Ascending aorta (tissue), 2 donors: ENCODE measurements around the gene MORC2. TPM values are rescaled to one million over a fixed set of nuclear protein-coding genes. Genes with fewer than 3 reads are reported as not detected.

Experiments
- DNase-seq, 2 donors: peaks; one replicate each; pipeline ENCODE4 v3.0.0-alpha.2; 2019; ENCODE audit warnings: low spot score in 2 of 2
- H3K27ac ChIP-seq, 2 donors: fragments of 200-600 bp; sonication (generic); one replicate each; pipeline ENCODE4 v1.5.1; 2016 to 2017; ENCODE audit warnings: mild to moderate bottlenecking in 1 of 2
- H3K27me3 ChIP-seq: fragments of 200-600 bp; sonication (generic); one replicate; pipeline ENCODE4 v1.5.1; 2017
- H3K36me3 ChIP-seq, 2 donors: fragments of 200-600 bp; sonication (generic); one replicate each; pipeline ENCODE4 v1.5.1; 2016
- H3K4me1 ChIP-seq, 2 donors: fragments of 200-600 bp; sonication (generic); one replicate each; pipeline ENCODE4 v1.5.1; 2016 to 2017; ENCODE audit warnings: mild to moderate bottlenecking in 1 of 2
- H3K4me3 ChIP-seq, 2 donors: fragments of 200-600 bp; sonication (generic); one replicate each; pipeline ENCODE4 v1.5.1; 2016 to 2017; ENCODE audit warnings: mild to moderate bottlenecking in 1 of 2
- H3K9me3 ChIP-seq, 2 donors: fragments of 200-600 bp; sonication (generic); one replicate each; pipeline ENCODE4 v1.5.1; 2016
- intact Hi-C: fragments of 100-400 bp; cut with DNase I; formaldehyde crosslinking; loops from one replicate; pipeline ENCODE4 v1.15.1; 2023
- total RNA-seq: library from RNA; depleted of rRNA; stranded (reverse); fragments of >200 nt; gene quantifications from one replicate; pipeline ENCODE4 v1.1.0, GENCODE V29; 2016
- TF ChIP-seq, protein P1 (sequence below), 3 experiments: fragments of 200-600 bp in 2 of 3; fragments of 450-650 bp in 1 of 3; sonication (generic) in 2 of 3; IDR thresholded peaks; one replicate each; pipeline ENCODE4 v1.5.1; 2016 to 2019; ENCODE audit warnings: antibody characterized with exemption in 3 of 3, mild to moderate bottlenecking in 1 of 3, moderate library complexity in 1 of 3

MORC2 gene
- total RNA-seq, 1 donor from 2014 or later: 38.6 TPM

DNA sequence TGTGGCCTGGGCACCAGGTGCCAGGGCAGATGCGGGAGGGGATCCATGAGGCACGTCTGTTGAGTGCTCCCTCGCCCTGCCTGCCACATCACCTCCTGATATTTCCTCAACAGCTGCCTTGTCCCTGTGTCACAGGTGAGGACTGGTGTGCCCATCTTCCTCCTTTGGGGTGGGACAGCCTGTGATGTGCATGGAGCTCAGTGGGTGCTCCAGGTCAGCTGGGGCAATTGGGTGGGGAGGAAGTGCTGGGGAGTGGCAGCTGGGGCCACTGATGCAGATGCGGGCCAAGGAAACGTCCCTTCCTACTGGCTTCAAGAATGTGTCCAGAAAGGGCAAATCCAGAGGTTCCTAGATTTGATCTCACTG lies 83.6 kb downstream of the MORC2 start:
- intact Hi-C loops: no loop called here
- Histone ChIP-seq H3K36me3 (peaks cover 4 to 5% of the 10 kb centered on the region in 2 donors), H3K4me3 (no peak overlapping the region), H3K9me3 (no peaks in the 10 kb centered on the region), H3K4me1 (no peaks in the 10 kb centered on the region), H3K27ac (no peak overlapping the region), H3K27me3 (no peaks in the 10 kb centered on the region)
- DNase-seq: no peak
- TF ChIP-seq, protein P1, sequence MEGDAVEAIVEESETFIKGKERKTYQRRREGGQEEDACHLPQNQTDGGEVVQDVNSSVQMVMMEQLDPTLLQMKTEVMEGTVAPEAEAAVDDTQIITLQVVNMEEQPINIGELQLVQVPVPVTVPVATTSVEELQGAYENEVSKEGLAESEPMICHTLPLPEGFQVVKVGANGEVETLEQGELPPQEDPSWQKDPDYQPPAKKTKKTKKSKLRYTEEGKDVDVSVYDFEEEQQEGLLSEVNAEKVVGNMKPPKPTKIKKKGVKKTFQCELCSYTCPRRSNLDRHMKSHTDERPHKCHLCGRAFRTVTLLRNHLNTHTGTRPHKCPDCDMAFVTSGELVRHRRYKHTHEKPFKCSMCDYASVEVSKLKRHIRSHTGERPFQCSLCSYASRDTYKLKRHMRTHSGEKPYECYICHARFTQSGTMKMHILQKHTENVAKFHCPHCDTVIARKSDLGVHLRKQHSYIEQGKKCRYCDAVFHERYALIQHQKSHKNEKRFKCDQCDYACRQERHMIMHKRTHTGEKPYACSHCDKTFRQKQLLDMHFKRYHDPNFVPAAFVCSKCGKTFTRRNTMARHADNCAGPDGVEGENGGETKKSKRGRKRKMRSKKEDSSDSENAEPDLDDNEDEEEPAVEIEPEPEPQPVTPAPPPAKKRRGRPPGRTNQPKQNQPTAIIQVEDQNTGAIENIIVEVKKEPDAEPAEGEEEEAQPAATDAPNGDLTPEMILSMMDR (IDR thresholded peaks at IDR 0.05): no peak

DNA sequence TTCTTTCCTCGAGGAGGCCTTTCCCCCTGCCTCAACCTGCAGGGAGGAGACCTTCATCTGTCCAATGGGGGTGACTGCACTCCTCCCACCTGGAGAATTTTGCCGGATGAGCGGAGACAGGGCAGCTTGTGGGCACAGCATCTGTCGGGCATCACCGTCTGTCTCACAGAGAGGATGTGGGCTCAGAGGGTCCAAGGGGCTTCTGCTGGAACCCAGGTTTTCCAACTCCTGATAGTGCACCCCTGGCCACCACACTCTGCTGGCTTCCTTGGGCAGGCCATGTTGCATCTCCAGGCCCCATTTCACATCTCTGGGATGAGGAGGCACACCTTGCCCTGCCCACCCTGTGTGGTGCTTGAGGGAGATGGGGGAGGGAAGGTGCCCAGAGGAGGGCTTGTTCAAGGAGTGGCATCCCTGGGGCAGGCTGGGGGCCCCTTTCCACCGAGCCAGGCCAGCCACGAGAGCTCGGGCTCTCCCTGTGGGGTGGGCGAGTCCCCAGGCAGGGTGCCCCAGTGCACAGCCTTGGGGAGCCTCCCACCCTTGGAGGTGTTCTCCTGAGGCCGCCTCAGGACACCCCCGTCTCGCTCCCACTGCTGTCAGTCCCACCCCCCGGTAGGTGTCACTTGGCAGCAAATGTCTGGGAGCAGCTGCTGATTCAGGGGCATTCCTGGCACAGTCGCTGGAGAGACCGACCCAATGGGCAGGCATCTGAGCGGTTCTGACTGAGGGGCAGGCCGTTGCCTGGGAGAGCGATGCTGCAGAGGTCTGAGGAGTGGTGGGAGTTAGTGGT lies 84.2 kb downstream of the MORC2 start:
- Histone ChIP-seq H3K4me1 (no peaks in the 10 kb centered on the region), H3K27ac (no peak overlapping the region), H3K36me3 (peaks cover 3 to 4% of the 10 kb centered on the region in 2 donors), H3K4me3 (no peak overlapping the region), H3K9me3 (no peaks in the 10 kb centered on the region), H3K27me3 (no peaks in the 10 kb centered on the region)
- intact Hi-C loops: no loop called here
- TF ChIP-seq, protein P1 (IDR thresholded peaks at IDR 0.05): no peak
- no peak for DNase-seq

DNA sequence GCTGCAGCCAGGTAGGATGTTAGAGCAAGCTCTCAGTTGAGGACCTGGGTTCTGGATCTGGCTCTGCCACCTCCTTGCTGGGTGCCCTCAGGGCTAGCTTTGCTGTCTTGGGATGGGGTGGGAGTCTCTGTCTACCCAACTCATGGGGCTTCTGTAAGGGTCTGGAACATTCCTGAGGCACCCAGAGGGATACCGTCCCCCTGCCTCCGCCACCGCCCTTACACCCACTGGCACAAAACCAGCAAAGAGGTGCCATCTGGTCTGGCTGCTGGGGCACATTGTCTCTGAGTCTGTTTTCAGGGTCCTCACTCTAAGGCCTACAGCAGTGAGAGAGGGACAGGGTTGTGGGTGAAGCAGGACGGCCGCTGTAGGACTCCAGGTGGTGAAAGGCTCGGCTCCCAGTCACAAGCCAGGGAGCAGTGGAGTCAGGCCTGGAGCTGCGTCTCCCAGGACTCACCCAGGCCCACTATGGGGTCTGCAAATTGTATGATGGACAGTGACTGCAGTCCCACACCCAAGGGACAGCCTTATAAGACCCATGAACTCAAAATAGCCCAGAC lies 84.9 kb downstream of the MORC2 start:
- no peak overlapping the region for H3K27ac ChIP-seq
- intact Hi-C loops: no loop called here
- peaks cover 0 to 4% of the 10 kb centered on the region in 2 donors for H3K36me3 ChIP-seq
- DNase-seq: no peak
- no peaks in the 10 kb centered on the region for H3K4me1 ChIP-seq
- H3K27me3 ChIP-seq: no peaks in the 10 kb centered on the region
- H3K9me3 ChIP-seq: no peaks in the 10 kb centered on the region
- TF ChIP-seq, protein P1 (IDR thresholded peaks at IDR 0.05): no peak
- H3K4me3 ChIP-seq: no peak overlapping the region

DNA sequence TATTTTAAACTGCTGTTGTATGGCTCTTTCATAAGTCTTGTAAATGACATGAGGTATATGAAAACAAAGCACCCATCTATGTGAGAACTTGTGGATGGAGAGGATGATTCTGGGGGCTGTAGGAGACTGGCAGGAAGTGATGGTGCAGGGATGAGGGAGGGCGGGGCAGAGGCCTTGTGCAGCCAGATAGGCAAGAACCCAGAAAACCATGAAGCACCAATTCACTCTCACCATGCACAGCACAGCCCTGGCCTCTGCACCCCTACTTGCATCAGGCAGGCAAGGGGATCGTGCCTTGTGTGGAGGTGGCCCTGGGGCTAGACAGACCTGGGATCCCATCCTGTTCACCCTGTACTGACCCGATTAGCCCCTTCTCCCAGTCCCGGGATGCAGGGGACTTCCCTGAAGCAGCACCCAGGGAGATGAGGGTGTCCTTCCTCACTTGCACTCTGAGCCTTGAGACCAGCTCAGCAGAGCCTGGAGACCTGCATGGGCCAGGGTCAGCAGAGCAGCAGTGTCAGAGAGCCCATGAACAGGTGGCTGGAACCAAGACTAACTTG lies 85.5 kb downstream of the MORC2 start:
- Histone ChIP-seq H3K36me3 (peaks cover 0 to under 1% of the 10 kb centered on the region in 2 donors), H3K4me1 (no peaks in the 10 kb centered on the region), H3K27me3 (no peaks in the 10 kb centered on the region), H3K4me3 (no peak overlapping the region), H3K27ac (no peak overlapping the region), H3K9me3 (no peaks in the 10 kb centered on the region)
- no peak for DNase-seq
- TF ChIP-seq, protein P1 (IDR thresholded peaks at IDR 0.05): no peak
- intact Hi-C loops: no loop called here

DNA sequence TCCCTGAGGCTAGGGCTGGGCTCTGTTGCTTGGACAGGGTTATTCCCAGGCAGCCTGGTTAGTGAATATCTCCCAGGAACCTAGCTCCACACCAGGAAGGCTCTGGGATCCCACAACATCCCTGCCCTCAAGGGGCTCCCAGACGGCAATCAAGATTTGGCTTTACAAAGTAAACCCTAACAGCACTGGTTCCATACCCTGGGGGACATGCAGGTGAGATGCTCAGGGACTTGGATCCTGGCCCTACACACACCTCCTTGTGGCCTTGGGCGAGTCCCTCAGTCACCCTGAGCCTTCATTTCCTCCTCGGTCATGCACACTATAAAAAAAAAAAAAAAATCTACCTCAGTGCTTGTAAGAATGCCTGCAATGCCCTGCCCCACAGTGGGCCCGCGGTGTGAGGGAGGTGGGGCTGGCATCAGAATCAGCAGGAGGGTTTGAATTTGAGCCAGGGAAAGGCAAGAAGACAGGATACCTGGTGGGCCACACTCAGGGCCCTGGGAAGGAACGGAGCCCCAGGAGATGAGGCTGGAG lies 86.3 kb downstream of the MORC2 start:
- DNase-seq: no peak
- H3K27ac ChIP-seq: no peak overlapping the region

More for the DNA sequence above, 86.3 kb downstream of the MORC2 start:
- Histone ChIP-seq H3K4me3 (no peak overlapping the region), H3K36me3 (no peaks in the 10 kb centered on the region), H3K4me1 (no peaks in the 10 kb centered on the region), H3K9me3 (no peaks in the 10 kb centered on the region), H3K27me3 (no peaks in the 10 kb centered on the region)
- intact Hi-C loops: no loop called here
- TF ChIP-seq, protein P1 (IDR thresholded peaks at IDR 0.05): no peak
